NCI-H1092 treated with DMSO at 0.1 percent for 48 hours (cell line): ENCODE results near the gene CLDN9.
"Not testable (repeated sequence)": the region's sequence is repeated elsewhere in the genome, so short reads cannot be mapped to it uniquely, and the experiment has no call there.

ENCODE experiments used
- DNase-seq: peaks from one replicate; lab custom pipeline; 2025; lab: John Stamatoyannopoulos, UW

CLDN9 gene

DNA sequence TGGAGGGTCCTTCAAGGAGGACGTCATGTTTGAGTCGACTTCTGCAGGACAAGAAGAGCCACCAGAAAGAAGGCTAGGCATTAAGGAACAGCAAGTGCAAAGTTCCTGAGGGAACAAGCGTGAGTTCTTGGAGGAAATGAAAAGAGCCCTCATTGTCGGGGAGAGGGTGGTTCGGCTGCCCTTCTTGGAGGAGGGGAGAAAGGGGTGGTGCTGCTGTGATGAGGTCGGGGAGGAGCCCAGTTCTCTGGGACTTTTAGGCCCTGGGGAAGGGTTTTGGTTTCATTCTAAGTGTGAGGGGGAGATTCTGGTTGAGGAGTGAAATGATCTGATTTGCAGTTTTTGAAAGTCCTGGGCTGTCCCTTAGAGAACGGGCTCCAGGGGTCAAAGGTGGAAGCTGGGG is 19.9 kb downstream of the CLDN9 start:
- no peak for DNase-seq

DNA sequence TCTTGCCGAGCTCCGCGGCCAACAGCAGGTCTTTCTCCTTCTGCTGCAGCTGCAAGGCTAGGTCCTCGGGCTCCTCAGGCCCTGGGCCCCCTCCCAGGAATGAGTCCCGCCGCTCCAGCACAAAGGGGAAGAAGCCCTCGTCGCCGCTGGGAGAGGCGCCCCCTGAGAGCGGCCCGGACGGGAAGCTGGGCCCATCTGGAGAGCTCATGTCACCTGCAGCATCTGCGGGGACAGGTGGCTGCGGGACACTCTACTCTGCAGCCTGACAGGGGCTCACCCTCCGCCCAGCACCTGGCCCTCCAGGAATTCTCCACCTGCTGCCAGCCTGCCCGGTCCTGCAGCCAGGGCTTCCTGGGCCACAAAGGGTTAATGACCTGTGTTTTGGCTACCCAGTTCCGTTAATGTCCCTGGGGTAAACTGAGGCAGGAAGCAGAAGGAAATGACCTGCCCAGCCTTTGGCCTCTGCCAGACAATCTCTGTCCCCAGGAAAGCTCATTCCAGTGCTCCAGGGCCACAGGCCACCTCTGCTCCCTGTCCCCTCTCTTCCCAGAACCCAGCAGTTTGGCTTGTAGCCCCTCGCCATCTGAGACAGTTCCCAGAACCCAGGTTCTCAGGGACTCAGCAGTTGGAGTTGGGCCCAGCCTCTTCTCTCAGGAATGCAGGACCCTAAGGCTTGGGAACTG is 22.7 kb downstream of the CLDN9 start:
- no peak for DNase-seq

DNA sequence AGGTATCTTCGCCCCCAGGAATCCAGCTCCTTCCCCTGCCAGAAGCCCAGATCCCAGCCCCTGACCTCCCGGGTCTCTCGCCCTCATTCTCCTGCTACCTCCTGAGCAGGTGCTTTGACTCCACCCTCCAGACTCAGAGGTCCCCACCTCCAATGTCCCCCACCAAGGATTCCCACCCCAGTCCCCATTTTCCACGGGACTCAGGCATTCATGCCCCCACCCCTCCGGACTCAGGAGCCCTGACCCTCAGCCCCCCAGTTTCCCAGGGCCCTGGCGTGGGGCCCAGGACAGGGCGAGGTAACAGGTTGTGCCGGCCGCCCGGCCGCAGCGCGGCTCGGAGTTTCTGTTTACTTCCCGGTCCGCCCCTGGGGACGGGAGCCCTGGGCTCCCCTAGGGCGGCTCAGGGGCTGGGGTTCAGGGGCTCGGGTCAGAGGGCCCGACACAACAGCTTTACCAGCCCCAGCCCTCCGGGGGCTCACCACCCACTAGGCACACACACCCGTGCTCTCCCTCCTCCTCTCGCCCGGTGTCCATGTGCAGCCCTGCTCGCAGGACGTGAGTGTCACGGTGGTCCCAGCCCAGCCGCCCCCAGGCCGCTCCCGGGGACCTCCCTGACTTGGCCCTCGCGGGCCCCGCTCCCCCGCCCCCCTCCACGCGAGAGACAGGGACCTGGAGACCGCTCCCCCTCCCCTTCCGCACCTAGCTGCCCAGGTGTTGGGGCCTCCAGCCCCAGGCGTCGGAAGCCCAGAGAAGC is 23.4 kb downstream of the CLDN9 start:
- no peak for DNase-seq

DNA sequence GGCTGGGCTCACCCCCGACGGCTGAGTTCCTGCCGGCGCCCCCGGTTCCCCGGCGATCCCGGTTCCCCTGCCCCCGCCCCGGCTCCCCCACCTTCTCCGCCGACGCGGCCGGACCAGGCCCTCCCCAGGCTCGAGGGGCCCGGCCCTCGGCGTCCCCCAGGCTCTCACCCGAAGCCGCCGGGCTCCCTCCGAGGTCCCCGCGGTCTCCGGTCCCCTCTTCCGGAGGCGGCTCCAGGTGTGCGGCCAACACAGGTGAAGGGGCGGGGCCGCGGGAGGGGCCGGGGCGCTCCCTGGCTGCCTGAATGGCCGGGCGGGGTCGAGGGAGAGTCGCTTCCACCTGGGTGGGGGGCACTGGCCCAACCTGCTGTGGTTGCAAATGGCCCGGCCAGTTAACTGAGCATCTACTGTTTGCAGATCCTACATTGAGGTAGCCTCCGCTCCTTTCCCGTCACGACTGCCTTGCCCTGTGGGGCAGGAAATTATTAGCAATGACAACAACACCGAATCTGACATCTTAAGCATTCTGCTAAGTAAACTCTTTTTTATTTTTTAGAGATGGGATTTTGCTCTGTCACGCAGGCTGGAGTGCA is 24.1 kb downstream of the CLDN9 start, which contains the start of gene BICDL2:
Gene BICDL2, minus strand, starts transcription at position 219 of the 590 bp plus-strand sequence. CDS start 1,448 bp downstream, outside the sequence.
- DNase-seq = no peak

DNA sequence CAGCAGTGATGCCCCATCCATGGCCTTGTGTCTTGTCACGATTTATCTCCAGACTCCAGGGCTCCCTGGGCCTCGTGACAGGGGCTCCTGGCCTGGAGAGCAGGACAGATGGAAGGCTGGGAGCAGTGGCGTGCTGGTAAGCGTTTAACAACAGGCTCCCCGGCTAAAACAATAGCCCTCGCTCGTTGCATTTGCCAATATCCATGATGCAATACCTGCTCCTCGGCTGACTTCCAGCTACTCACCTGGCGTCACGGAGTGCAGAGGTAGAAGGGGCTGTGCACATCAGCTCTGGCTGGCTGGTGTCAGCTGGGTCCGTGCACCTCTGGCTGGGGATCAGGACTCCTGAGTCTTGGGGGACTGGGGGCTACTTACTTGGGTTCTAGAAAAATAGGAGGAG is 25.5 kb downstream of the CLDN9 start:
- DNase-seq = no peak

DNA sequence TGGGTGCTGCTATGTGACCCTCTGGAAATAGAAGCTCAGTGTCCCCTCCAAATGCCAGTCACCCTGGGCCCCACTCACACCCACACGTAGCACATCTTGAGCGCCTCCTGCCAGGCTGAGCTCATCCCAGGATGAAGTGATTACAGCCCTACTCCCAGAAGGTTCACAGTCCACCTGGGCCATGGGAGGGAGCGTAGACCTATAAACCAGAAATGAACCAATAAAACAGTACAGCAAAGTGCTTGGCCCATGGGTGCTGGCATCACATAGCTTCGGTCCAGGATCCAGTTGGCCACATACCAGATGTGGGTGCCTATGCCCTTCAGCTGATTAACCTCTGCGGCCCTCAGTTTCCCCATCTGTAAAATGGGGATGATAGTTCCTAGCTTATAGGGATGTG is 26.2 kb downstream of the CLDN9 start:
- DNase-seq = no peak

DNA sequence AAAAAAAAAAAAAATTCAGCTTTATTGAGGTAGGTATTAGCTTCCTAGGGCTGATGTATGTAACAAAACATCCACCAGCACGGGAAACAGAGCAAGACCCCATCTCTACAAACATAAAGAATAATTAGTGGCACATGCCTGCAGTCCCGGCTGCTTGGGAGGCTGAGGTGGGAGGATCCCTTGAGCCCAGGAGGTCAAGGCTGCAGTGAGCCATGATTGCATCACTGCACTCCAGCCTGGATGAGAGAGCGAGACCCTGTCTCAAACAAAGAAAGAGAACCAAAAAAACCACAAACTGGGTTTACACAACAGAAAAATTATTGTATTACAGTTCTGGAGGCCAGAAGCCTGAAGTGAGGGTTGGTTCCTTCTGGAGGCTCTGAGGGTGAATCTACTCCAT is 29.7 kb downstream of the CLDN9 start:
- no peak for DNase-seq

DNA sequence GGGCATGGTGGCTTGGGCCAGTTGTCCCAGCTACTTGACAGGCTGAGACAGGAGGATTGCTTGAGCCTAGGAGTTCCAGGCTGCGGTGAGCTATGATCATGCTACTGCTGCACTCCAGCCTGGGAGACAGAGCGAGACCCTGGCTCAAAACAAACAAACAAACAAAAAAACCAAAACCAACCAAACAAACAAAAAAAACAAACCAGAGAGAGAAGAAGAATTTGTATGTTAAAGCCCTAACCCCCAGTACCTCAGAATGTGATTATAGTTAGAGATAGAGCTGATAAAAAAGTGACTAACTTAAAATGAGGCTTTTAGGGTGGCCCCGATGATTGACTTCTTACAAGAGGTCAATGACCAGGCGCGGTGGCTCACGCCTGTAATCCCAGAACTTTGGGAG is 32.0 kb downstream of the CLDN9 start:
- DNase-seq = no peak

DNA sequence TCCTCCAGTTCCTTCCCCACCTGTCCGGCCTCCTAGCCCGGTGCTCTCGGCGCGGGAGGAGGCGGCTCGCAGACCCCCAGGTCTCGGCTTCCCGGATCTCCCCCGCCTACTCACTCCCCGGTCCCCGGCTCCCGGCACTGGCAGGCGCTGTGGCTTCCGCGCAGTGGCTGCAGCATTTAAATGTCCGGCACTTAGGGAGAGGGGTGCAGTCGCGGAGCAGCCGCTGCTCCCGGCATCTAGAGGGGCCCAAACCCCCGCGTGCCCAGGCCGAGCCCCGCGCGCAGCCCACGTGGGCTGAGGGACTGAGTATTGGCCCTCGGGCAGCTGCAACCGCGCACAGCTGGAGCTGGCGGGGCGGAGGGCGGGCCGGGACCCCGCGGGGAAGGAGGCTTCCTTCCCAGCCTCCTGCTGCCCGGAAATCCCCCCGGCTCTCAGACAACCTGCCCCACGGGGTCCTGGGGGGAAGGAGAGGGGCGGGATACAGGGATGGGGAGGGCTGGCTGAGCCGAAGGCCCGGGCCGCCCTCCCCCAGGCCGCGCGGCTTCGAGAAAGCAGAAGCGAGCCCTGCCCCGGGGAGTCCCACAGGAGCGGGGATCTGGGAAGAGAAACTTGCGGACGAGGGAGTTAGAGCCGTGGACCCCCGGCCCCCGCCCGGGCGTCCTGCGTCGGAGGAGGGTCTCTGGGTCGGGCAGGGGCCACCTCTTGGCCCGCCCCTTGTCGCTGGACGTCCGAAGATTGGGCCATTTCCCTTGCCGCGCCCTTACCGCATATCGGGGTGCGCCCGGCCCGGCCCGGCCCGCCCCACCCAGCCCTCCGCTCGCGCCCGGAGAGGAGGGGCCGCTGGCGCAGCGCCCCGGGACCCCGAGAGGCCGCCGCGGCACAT is 33.3 kb downstream of the CLDN9 start, which contains the start of gene MMP25:
Gene MMP25, plus strand, starts transcription at position 804 of the 883 bp plus-strand sequence. CDS start 357 bp downstream, outside the sequence.
- no peak for DNase-seq

DNA sequence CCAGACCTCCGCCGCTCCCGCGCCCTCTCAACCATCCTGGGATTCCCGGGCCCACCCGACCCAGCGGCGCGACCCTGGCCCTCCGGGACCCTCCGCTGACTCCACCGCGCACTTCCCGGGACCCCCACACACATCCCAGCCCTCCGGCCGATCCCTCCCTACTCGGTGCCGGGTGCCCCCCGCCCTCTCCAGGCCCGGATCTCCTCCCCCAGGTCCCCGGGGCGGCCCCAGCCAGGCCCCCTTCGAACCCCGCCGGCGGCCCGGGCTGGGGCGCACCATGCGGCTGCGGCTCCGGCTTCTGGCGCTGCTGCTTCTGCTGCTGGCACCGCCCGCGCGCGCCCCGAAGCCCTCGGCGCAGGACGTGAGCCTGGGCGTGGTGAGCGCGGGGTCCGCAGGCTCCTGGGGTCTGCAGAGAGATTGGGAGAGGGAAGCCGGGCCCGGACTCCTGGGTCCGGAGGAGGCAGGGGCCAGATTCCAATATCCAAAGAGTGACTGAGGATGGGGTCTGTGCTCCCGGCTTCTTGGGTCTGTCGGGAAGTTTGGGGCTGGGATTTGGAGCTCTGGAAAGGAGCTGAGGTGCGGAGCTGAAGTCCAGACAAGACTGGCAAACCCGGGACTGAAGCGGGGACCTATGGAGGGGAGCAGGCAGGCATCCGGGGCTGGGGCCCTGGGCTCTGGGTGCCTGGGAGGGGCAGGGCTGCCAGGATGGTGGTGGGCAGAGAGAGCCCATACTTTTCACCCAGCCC is 34.1 kb downstream of the CLDN9 start:
- no peak for DNase-seq

DNA sequence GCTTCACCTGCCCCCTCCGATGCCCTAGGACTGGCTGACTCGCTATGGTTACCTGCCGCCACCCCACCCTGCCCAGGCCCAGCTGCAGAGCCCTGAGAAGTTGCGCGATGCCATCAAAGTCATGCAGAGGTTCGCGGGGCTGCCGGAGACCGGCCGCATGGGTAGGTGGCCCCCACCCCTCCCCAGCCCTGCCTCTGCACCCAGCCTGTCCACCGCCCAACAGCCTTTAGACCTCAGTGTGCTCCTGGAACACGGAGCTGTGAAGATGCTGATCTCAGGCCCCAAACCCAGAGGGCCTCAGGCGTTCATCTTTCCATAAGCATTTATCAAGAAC is 34.6 kb downstream of the CLDN9 start:
- DNase-seq = no peak

DNA sequence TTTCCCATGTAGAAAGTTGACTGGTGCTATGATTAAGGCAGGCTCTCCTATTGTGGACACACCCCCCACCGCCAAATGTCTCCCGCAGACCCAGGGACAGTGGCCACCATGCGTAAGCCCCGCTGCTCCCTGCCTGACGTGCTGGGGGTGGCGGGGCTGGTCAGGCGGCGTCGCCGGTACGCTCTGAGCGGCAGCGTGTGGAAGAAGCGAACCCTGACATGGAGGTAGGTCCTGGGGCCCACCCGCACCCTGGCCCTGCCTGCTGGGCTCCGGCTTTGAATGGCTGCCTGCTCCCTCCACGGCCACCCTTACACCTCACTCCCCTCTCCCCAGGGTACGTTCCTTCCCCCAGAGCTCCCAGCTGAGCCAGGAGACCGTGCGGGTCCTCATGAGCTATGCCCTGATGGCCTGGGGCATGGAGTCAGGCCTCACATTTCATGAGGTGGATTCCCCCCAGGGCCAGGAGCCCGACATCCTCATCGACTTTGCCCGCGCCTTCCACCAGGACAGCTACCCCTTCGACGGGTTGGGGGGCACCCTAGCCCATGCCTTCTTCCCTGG is 37.3 kb downstream of the CLDN9 start:
- no peak for DNase-seq

DNA sequence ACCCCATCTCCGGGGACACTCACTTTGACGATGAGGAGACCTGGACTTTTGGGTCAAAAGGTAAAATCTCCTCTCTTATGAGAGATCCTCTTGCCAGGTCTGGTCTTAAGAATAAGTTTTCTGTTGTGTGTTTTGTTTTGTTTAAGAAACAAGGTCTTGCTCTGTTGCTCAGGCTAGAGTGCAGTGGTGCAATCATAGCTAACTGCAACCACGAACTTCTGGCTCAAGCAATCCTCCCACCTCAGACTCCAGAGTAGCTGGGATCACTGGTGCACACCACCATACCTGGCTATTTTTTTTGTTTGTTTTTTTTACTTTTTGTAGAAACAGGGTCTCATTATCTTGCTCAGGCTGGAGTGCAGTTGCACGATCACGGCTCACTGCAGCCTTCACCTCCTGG is 37.8 kb downstream of the CLDN9 start:
- DNase-seq = no peak

DNA sequence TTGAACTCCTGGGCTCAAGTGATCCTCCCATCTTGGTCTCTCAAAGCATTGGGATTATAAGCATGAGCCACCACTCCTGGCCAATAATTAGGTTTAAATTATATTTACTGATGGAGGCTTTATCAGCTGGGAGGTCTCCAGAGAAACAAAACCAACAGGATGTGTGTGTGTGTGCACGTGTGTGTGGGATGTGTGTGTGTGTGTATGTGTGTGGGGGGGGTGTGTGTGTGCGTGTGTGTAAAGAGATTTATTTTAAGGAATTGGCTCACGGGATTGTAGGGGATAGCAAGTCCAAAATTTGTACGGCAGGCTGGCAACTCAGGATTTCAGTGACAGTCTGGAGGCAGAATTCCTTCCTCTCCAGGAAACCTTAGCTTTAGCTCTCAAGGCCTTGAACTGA is 38.3 kb downstream of the CLDN9 start:
- DNase-seq = no peak

DNA sequence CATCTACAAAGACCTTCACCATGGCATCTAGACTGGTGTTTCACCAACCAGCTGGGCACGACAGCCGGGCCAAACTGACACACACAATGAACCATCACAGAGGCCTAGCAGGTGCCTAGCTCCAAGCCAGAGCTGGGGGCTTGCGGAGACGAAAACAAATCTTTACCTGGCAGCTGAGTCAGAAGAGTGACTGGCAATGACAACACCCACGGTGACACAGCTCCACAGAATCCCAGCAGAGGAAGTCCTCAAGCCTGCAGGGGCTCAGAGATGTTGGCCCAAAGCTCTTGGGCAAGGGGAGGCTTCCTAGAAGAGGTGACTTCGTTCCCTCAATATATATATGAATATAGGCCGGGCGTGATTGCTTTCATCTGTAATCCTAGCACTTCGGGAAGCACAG is 38.8 kb downstream of the CLDN9 start:
- DNase-seq = no peak

DNA sequence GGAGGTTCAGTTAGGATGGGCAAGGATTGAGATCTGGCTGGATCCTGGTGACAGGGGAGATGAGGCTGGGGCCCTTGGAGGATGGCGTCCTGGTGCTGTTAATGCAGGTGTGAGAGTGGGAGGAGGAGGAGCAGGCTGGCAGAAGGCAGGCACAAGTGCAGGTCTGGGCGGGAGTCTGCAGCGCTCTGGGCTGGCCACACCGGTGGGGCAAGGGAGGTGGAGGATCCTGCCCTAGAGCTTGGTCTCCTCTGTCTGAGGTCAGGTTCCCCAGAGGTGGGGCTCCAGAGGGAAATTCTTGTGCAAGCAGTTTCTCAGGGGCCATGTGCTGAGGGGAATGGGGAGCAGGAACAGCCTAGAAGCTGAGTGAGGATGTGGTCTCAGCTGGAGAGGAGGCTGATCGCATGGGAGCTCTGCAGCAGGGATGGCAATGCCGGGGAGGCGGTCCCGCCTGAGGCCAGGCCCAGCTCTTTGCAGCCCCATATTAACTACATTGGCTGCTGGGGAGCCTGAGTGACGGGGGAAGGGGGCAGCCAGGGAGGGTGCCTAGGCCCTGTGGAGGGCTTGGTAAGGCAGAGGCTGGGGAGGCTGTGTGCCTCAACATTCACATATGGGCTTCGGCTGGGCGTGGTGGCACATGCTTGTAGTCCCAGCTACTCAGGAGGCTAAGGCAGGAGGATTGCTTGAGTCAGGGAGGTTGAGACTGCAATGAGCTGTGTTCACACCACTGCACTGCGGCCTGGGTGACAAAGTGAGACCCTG is 40.0 kb downstream of the CLDN9 start:
- DNase-seq = not testable (repeated sequence)

DNA sequence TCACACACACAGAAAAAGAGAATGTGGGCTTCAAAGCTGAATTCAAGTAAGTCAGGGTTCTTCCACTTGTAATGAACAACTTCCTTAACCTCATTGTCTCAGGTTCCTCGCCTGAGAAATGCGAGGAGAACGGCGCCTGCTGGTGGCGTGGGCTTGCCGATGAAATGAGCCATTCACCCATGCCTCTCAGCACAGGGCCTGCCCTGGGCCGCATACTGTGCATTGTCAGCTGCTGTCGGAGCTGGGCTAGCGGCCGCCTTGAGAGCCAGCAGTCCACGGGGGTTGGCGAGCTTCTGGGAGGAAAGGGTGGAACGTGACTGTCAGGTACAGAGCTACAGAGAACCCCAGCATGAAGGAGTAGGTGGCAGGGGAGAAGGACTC is 40.6 kb downstream of the CLDN9 start:
- DNase-seq = not testable (repeated sequence)

DNA sequence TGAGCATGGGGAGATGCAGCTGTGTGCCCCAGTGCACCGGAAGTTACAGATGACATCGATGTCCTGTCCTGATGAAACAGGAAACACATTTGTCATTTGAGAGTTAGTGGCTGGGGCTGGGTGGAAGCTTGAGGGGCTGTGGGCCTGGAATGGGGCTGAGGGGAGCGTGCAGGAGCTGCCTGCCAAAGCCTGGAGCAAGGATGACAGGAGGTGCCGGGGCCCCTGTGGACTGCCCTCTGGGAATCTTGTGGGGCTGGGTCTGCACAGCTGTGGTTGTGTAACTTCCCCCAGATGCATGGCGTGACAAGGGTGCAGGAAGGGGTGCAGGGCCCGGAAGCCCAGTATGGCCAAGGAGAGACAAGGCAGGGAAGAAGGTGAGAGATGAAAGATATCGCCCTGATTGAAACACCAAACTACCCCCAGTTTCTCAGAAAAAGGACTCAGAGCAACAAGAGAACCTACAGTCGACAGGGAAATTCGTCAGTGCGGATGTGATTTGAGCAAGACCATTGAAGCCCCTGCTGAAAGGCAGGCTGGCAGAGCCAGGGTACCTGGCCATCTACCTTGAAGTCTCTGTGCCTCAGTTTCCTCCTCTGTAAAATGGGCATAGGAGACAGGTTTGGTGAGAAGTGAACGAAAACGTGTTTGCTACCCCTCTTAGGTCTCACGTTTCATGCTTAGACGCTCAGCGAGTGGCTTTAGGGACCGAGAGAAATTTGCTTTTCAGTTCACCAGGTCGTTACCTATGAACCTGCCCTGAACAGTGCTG is 42.4 kb downstream of the CLDN9 start:
- no peak for DNase-seq

DNA sequence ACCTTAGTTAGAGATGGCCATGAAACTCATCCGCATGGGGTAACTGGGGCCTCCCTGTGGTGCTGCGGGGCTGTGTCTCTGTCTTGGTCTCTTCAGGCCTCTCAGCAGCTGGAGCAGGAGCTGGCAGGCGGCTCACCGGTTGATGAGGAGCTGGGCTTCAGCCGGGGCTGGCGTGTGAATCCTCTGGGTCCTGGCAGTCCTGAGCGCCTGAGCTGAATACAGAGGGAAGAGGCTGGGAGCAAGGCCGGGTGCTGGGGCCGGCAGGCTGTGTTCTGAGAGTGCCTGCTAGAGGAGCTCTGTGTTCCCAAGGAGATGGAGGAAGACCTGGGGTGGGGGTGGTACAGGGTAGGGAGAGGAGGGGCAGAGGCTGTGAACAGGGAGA is 43.0 kb downstream of the CLDN9 start:
- not testable (repeated sequence) for DNase-seq
